SKM-1 treated with dmso at 0.1 percent for 144 hours (cell line): Measurements from ENCODE around the gene BMAL1.

Experiments
- DNase-seq: peaks from one replicate; lab custom pipeline; 2025; ENCODE audit not compliant: unreplicated experiment; lab: John Stamatoyannopoulos, UW

The BMAL1 gene

DNA sequence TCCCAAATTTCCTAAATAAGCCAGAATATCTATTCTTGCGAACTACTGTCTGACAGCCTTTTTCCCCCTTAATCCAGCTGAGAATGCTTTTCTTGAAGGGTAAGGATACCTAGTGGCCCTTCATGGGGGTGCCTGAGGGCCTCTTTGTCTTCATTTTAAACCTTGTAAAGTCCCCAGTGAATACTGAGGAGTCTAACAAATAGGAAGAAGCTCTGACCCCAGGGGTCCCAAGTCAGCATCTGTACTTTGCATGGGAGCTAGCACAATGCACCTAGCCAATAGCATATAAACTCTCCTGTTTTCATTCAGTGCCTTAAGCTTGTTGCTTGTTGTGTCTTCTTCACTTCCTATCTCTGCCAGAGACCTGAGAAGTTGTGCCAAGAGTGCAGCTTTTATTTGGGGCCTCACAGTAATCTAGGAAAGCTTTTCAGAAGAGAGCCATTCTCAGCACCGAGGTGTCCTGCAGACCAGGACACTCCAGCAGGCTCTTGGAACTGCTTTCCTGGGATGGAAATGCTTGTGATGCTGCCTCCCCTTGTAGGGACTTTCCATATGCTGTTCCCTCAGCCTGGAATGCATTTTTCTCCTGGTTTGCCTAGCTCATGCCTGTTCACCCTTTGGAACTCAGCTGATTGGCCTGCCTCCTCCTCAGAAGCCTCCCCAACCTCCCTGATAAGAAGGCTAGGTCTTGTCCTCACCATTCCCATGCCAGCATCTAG, 37.2 kb downstream of the BMAL1 start:
- no peak for DNase-seq

DNA sequence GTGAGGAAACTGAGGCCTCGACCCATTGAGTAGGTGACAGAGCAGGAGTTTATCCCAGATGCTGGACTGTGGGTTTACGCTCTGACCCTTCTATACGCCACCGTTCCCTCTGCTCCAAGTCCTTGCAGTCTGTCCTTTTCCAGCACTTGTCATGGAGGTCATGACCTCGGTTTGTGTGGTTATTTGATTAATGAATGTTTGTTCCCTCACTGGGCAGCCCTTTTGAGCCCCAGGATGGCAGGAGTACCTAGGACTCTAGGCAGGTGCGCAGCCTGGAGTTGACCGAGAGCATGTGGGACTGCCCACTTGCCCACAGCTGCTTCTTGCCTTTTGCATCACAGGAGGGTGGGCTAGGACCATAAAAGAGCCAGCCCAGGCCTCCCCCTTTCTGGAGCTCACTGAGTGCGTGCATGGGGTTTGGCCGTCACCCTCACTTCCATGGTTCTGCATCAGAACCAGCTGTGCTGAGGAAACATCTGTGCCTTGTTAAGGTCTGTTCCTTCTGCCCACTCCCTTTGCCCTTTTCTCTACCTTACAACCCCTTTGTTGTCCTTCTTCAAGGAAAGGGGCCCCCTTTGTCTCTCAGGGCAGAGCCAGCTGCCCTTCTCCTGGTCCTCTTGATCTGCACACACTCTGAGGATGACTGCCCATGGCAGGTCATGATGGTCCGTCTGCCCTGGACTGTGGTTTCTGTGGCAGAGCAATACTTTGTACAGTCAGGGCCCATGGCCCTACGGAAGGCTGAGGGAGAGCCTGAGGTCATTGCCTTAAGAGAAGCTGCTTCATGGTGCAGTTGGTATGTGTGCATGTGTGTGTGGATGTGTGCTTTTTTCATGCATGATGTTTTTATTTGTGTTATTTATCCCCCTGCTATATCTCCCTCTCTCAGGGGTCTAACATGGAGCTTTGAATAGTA, 38.2 kb downstream of the BMAL1 start:
- DNase-seq = no peak

DNA sequence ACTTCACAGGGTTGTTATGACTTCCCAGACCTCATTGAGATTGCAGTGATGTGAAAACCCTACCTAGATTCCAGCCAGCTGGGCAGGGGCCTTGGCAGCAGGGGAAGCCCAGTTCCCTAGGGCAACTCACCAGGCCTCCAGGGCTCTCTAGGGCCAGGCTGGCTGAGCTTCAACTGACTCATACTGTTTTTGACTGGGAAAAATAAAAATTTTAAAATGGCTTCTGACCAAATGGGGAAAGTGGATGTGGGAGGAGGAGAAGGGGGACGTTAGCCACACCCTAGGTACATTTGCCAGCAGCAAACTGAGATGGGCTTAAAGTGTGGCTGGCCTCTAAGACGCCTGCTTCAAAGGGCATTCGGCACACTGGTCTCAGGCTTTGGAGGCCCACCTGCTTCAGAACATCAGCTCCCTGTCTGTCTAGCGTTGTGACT, 39.0 kb downstream of the BMAL1 start:
- DNase-seq = no peak

DNA sequence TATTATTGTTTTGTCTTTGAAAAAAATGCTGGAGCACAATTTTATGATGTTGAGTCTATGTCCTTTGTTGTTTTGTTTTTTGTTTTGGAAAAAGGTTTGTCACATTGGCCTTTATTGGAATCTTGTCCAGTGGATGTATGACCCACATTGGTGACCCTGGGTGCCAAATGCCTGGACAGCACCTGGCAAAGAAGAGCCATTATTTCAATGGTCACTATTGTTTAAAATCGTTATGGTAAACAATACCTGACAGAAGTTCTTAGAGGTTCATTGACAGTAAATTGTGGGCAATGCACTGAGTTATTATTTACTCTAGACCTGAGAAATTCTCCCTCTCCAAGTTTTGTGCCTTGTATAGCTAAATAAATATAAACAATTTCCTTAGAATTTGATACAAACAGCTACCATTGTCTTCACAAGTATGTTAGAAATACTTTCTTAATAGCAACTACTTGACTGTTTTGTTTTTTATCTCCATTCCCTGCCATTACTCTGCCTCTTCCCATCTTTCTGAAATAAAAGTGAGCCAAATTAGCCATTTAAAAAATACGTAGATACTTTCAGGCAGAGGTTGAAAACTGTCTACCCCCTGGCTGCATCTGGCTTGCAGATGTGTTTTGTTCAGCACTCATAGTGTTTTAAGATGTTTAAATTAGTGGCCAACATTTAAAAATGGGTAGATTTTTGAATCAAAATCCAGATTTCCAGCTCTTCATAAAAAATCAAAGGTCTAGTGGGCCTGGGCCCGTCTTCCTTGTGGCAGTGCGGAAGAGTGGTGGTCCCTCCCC, 39.9 kb downstream of the BMAL1 start:
- DNase-seq = no peak

DNA sequence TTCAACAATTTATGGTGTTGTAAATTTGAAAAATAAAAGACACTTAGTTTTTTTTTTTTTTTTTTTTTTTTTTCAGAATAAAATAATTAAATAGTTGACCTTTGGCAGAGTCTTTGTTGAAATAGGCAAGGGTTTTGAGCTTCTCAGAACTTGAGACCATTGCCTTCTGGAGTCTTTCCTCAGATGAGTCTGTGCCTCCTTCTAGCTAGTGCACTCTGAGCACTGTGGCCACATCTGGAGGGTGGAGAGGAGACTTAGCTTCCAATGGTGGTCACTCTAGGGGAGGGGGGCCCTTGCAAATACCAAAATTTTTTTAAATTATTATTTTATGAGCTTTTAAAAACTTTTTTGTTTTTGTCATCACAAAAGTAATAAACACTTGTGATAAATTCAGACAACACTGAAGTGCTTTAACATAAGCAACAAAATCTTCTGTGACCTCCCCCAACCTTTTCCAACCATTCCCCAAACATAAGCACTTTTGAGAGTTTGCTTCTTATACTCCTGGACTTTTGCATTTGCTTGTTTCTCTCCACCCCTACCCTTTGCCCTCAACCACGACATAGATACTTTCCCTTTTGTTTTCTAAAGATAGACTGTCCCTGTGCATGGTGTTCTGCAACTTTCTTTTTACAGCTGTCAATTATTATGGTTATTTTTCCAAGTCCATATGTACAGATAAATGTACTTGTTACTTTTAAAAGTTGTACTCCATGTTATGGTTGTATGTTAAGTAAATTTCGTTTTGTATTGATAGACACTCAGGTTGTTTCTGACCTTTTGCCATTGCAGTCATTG, 41.1 kb downstream of the BMAL1 start:
- DNase-seq = no peak

DNA sequence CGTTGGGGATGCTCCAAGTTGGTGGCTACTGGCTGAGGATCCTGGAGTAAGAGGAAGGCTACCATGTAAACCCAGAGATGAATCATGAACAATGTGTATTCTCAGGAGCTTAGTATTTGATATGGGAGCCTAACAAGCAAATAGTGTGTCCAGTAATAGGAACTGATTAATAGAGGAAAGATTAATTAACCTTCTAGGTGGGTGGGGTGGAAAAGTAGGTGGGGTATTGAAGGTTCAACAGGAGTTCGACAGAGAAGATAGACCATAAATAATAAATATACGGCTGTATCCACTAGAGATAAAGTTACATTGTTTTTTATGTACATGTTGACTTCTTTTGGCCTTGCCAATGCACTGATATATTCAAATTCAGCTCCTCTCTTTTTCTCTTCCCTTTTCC, 43.1 kb downstream of the BMAL1 start:
- DNase-seq = no peak

DNA sequence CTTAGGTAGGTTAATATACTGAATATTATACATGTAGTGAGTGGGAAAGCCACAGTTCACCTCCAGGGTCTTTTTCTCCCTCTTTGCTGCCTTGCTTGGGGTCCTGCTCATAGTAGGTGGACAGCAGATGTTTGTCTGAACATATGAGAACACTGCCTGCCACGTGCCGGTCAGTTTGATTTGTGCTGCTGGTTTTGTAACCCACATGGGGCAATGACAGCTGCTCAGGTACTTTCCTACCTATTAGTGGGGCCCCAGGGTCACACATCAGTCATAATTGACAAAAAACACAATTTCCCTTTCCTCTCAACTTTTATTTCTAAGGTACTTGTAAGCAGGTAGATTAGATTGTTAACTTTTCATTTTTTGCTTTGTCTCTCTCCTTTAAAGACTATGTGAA, 43.8 kb downstream of the BMAL1 start:
- no peak for DNase-seq

DNA sequence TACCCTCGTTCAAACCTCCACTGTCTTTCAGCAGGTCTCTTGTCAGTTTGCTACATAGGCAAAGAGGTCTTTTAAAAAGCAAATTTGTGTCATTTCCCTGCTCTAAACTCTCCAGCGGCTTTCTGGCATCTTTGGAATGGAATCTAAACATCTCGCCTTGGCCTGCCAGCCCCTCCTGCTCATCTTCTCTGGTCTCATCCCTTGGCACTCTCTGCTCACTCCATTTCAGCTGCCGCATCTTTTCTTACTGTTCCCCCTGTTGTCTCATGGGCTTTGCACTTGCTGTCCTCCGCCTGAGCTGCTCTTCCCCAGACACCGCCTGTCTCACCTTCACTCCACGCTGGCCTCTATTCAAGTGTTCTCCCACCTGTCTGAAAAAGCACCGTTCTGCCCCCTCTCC, 46.6 kb downstream of the BMAL1 start:
- no peak for DNase-seq

DNA sequence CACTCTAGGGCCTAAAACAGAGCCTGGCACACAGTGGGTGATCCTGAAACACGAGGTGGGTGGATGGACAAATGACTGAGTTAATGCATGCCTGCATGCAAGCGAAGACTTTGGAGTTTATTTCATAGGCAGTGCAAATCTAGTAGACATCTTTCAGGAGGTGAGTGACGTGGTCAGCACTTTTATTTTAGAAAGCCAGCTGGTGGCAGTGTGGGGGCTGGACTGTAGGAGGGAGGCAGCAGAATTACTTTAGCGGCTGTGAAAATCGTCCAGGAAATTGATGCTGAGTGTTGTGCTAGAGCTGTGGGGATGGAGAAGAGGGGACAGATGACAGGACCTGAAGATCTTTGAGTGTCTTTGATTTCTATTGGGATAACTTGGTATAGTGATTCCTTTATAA, 47.1 kb downstream of the BMAL1 start:
- no peak for DNase-seq

DNA sequence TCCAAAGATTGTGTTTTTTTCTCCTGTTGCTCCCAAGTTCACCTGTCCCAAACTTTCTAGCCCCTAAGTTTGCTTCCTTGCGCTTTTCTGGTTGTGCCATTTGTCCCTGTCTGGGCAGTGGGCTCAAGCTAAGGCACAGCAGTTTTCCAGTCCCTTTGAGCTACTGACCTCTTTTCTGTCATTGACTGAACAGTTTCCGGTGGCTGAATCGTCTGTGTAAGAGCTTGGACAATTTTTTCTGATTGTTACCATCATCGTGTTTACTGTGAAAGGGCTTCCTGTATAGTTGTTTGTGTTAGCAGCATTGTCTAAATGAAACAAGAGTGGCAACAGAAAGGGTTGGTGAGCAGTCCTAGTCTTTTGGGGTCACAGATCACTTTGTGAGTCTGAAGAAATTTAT, 49.8 kb downstream of the BMAL1 start:
- no peak for DNase-seq

DNA sequence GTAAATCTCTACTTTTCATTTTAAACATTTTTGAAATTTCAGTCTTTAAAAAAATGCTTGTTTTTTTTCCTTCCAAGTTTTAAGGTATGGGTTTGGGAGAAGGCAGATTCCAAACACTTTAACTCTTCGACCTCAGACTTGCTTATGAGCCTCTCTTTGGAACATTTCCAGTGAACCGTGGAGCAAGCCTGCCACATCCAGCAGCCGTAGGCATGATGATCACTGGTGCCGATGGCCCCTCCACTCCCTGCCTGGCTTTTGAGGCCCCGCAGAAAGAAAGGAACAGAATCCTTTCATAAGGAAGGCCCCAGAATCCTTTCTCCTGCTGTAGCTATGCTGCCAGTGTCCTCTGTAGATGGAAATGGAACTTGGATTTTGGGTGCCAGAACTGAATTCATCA, 50.7 kb downstream of the BMAL1 start:
- no peak for DNase-seq

DNA sequence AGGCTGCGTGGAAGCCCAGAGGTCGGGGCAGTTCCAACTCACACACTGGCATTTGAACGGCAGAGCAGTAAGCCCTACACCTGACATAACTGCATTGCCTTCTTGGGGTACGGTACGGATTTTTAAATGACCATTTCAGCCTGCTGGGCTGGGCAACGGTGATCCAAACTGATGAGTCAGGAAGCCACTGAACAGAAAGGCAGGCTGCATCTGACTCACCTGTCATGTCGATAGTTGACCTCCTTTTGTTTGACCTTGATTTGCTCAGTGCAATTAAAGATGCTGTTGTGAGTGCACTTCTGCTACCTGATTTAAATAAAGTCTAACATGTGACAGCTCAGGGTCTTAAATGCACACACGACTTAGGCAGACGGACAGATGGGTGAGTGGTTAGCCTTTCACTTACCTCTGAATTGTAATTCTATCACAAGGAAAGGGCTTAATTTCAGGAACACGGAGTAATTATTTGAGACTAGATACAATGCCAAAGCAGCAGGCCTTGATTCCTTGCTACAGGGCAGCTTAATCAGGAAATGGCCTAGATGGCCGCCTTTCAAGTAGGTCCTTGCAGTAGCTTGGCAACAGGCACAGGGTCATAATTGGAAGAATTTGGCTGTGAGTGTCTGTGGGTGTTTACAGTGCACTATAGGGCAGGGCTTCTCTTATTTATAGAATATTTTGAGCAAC, 52.2 kb downstream of the BMAL1 start:
- DNase-seq = no peak

DNA sequence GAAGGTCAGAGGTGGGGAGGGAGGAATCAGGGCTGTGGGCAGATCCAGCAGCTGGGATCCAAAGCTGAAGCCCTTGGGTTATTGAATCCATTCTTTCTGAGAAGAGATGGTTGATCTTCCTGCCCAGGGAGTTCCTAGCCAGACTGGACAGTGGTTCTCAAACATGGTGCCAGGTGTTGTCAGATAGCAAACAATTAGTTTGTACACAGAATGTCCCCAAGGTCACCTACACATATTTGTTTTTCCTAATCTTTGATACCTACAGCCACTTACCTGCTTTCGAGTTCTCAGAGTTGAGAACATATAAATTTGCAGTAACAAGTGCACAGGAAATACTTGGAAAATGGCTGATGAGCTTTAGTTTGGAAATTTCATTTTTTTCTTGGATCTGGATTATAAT, 54.5 kb downstream of the BMAL1 start:
- no peak for DNase-seq

DNA sequence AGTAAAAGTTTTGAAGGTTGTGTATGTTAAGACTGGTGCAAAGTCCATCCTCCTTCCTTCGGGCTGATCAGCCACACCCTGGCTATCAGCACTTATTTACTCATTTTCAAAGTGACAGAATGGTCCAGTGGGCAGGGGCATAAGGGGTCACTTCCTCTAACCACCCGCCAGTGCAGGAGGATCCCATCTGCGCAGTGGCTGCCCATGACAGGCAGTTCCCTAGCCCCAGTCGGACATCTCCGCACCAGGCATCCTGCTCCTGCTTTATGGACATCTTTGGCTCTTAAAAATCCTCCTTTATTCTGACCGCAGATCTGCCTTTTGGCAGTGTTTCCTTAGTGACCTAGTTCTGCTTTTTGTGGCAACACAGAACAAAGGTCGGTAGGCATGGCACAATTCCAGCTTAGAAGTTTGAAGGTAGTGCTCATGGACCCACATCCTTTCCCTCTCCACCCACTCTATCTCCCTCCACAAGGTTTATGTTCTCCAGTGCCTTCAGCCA, 55.9 kb downstream of the BMAL1 start:
- DNase-seq = peak; percentile 69

DNA sequence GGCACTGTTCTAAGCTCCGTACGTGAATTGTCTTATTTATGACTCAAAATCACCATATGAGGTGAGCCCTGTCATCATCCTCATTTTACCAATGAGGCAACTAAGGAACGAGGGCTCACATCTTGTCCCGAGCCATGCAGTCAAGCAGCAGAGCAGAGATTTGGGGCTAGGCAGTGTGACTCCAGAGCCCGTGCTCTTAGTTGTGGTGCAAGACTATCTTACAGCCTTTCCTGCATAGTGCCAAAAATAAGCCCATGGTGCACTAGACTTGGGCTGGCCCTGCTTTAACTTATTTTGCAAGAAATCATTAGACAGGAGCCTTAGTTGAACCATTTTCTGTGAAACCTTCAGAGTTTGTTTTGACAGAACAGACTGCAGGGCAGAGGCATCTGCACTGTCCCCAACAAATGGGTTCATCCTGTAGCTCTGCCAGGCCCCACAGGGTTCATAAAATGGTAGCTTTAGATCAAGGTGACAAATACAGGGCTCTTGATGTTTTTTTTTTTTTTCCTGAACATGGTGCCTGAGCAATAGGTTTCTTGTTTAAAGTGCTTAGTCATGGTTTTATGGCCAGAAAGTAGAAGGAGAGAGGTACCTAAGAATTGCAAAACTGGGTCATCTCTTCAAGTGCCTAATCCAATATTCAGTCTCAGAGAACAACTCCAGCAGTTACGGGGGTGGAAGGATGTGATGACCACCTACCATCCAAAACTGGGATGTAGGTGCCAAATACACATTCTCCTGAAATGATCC, 56.6 kb downstream of the BMAL1 start:
- DNase-seq = peak; percentile 20

DNA sequence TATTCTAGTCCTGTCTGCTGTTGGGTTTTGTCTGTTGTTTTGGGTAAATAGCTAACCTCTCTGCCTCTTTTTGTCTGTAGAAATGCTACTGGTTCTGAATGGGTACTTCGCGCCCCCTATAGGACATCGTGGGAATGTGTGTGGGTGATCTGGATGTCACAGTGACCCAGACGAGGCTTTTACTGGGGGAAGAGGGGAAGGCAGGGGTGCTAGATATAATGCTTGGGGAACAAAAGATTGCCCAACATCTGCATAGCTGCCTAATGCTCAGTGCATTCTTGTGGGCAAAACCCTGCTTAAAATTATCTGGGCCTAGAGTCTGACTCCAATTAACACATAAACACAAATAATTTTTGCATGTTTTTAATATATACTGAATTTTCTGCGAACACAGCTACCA, 57.7 kb downstream of the BMAL1 start:
- peak; percentile 77 for DNase-seq

DNA sequence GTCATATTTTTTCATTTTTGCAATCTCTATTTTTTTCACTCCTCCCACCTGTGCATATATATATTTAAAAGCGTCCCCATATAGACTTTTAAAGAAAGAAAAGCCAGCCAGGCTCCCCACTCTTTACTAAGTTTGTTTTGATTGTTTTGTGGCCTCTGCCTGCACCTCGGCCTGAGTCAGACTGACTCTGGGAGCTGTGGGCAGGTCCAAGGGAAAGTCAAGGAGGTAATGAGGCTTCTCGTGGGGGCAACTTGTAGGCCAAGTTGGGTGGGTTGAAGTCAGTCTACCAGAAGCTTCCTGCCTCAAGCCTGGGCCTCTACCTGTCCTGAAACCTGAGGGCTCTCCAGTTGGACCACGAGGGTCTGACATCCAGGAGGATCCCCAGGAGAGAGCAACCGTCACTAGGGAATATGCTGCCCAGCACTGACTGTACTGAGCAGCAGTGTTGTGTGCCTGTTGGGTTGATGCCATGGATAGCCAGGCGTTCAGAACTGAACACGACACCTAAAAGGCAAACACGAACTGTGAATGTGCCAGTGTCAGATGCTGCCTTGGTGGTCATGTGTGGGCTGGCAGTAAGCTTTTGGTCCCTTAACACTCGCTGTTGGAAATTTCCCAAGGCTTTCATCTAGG, 58.8 kb downstream of the BMAL1 start:
- no peak for DNase-seq

DNA sequence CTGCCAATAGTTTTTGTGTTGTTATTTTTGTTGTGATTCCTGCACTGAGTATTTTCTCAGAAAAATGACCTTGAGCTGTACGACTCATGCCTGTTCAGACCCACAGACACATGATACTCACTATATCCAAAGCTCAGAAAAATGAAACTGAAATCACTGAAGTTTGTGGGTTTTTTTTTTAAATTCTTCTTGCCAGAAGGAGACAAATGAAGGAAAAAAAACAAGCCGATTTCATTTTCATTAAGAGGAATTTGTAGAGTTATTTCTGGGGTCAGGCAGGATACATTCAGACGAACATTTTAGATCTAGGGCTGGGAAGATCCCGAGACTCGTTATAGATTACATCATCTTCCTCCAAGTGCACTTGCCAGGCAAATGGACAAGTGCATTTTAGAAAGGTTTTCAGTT, 60.4 kb downstream of the BMAL1 start:
- DNase-seq = no peak
